Retinal pigment epithelial cell (primary cell): ENCODE results near the gene DIP2B.
"Not testable (repeated sequence)": the region's sequence is repeated elsewhere in the genome, so short reads cannot be mapped to it uniquely, and the experiment has no call there.

Experiments
- DNase-seq: peaks from one replicate; pipeline ENCODE4 v3.0.0-alpha.2; 2010; ENCODE audit warnings: low read depth
- H3K4me3 ChIP-seq: 2 replicates; pipeline ENCODE4 v1.5.1; 2011; ENCODE audit warnings: mild to moderate bottlenecking, low read length, control low read depth, moderate library complexity
- TF ChIP-seq, protein P1 (sequence below): conservative IDR thresholded peaks from 2 replicates; pipeline ENCODE4 v1.5.1; 2011; ENCODE audit warnings: low read depth, low read length, control low read depth, inconsistent platforms

Gene DIP2B

DNA sequence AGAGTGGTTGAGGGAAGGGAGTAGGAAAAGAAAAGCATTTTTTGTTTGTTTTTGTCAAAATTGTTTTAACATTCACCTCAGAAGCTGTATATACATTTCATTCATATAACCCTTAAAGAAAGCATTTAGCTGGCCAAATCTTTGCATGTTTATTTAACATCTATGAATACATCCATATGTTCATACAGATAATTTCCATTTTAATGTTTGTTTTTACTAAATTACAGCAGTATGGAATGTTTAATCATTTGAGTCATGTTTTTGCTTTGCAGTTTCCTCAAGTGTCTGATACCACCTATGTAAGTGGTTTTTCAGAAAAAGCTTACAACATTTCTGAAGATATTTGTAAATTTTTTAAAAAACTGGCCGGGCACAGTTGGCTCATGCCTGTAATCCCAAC is 174.8 kb downstream of the DIP2B start:
- no peak overlapping the region for H3K4me3 ChIP-seq
- DNase-seq, result no peak
- TF ChIP-seq, protein P1, sequence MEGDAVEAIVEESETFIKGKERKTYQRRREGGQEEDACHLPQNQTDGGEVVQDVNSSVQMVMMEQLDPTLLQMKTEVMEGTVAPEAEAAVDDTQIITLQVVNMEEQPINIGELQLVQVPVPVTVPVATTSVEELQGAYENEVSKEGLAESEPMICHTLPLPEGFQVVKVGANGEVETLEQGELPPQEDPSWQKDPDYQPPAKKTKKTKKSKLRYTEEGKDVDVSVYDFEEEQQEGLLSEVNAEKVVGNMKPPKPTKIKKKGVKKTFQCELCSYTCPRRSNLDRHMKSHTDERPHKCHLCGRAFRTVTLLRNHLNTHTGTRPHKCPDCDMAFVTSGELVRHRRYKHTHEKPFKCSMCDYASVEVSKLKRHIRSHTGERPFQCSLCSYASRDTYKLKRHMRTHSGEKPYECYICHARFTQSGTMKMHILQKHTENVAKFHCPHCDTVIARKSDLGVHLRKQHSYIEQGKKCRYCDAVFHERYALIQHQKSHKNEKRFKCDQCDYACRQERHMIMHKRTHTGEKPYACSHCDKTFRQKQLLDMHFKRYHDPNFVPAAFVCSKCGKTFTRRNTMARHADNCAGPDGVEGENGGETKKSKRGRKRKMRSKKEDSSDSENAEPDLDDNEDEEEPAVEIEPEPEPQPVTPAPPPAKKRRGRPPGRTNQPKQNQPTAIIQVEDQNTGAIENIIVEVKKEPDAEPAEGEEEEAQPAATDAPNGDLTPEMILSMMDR, result no peak

DNA sequence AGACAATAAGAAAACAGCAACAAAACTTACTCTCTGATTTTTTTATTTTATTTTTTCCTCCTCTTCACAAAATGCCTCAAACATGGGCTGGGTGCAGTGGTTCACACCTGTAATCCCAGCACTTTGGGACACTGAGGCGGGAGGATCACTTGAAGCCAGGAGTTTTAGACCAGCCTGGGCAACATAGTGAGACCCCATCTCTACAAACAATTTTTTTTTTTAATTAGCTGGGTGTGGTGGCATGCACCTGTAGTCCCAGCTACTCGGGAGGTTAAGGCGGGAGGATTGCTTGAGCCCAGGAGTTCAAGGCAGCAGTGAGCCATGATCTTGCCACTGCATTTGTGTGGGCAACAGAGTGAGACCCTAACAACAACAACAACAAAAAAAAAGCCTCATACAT is 176.3 kb downstream of the DIP2B start:
- not testable (repeated sequence) for H3K4me3 ChIP-seq, DNase-seq

DNA sequence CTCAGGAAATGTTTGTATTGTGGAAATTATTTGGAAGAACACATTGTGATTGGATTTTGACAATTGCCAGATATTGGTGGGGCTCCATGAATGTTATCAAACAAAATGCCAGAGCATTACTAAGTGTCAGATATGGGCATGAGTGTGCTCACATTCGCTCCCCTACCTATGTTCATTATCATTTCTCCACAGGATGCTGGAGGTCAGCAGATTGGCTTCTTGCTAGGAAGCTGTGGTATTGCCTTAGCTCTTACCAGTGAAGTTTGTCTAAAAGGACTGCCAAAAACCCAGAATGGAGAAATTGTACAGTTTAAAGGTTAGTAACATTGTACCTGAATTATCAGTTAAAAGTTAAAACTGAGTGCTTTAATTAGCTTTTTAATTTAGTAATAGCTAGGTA is 180.9 kb downstream of the DIP2B start:
- no peak for DNase-seq
- TF ChIP-seq, protein P1, result no peak
- H3K4me3 ChIP-seq, result no peak overlapping the region

DNA sequence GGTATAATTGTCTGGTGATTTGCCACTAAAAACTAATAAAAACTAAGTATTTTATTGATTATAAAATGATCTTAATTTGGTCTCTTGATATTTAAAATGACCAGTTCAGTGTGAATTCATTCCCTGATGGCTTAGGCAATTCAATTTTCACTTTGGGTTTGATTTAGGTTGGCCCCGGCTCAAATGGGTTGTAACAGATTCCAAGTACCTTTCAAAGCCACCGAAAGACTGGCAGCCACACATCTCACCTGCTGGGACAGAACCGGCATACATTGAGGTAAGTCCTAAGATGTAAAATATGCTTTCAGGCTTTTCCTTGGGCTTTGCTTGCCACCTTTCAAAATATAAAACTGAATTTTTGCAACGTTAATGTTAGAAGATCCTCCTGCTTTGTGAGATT is 181.6 kb downstream of the DIP2B start:
- DNase-seq, result no peak
- TF ChIP-seq, protein P1, result no peak
- H3K4me3 ChIP-seq, result no peak overlapping the region

DNA sequence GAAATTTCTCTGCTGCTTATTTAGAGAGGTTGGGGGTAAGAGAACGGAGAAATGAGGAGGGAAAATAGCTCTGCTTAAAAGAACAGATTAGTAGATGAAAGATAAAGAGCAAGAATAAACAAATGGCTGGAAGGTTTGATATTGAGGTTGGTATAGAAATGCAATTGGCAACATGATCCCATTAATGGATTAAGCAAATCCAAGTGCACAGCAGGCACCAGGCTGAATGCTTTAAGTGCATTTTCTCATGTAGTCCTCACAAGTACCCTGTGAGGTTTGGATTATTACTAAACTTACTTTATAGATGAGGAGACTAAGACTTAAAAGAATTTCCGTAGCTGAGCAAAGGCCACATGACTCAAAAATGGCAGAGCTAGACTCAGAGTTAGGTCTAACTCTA is 182.2 kb downstream of the DIP2B start:
- peak; percentile 85 for DNase-seq
- H3K4me3 ChIP-seq, result no peak overlapping the region
- TF ChIP-seq, protein P1, result no peak

DNA sequence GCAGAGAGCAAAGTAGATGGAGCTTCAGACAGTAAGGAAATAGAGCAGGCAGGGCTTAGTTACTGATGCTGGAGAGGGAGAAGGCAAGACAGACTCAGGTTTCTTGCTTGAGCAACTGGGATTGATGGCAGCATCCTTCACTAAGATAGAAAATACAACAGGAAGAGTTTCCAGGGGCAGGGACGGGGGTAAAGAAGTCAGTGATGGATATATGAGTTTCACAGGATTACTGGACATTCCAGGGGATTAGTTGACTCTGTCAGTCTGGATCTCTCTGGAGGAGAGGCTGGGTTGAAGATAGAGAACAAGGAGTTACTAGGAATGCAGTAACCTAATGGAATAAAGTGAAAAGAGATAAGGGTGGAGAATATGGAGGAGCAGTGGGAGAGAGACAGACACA is 184.7 kb downstream of the DIP2B start:
- TF ChIP-seq, protein P1, result no peak
- no peak overlapping the region for H3K4me3 ChIP-seq
- peak; percentile 52 for DNase-seq

DNA sequence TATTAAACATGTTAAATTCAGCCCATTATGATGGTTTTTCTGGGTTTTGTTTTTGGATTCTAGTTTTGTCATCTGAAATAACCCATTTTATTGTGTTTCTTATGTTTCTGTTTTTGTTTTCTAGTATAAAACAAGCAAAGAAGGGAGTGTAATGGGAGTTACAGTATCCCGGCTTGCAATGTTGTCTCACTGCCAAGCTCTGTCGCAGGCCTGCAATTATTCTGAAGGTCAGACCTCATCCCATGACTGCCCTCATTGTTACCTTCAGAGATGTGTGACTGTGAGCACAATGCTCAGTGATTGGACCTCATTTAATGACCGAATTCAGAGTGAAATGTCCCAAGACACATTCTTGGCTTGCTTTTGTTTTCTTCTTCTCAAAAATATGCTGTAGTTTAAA is 186.1 kb downstream of the DIP2B start:
- TF ChIP-seq, protein P1, result no peak
- H3K4me3 ChIP-seq, result no peak overlapping the region
- DNase-seq, result peak; percentile 91

DNA sequence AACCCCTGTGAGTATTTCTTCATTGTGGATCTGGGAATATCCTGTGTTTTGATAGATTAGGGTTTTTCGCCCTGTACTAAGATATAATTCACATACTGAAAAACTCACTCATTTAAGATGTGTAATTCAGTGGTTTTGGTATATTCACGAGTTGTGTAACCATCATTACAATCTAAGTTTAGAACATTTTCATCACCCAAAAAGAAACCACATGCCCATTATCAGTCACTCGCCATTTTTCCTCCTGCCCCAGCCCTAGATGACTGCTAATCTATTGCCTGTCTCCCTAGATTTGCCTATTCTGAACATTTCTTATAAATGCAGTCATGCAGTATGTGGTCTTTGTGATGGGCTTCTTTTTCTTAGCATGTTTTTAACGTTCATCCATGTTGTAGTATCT is 191.2 kb downstream of the DIP2B start:
- TF ChIP-seq, protein P1, result no peak
- no peak overlapping the region for H3K4me3 ChIP-seq
- no peak for DNase-seq
